Measurements from ENCODE around the gene ASCC3.

Gene ASCC3

DNA sequence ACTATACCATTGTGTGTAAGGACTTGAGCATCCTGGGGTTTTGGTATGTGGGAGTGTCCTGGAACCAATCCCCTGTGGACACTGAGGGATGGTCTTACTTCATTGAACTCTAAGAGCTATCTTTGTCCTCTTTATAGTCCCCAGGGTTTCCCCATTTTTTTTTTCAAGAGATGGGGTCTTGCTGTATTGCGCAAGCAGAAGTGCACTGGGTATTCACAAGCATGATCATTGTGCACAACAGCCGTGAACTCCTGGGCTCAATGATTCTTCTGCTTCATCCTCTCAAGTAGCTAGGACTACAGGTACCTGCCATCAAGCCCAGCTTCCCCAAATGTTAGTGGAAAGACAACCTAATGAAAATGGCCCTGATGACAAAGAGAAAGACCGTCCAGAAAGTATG lies 2.2 kb upstream of the ASCC3 start:
- peaks cover 27% of the 10 kb centered on the region for H3K79me2 ChIP-seq (ENCODE audit: insufficient read depth, low read length)
- H3K4me1 ChIP-seq (ENCODE audit: insufficient read depth, low read length, severe bottlenecking): peaks cover 32% of the 10 kb centered on the region
- no peaks in the 10 kb centered on the region for H3K27me3 ChIP-seq (ENCODE audit: insufficient read depth, low read length)
- H3K36me3 ChIP-seq (ENCODE audit: insufficient read depth, low read length): no peaks in the 10 kb centered on the region
- TF ChIP-seq EZH2 (IDR thresholded peaks at IDR 0.05; ENCODE audit: borderline replicate concordance, low read length) (no peak), CTCF (IDR thresholded peaks at IDR 0.05; ENCODE audit: low read length) (no peak)
- H4K20me1 ChIP-seq (ENCODE audit: insufficient read depth, low read length): no peaks in the 10 kb centered on the region
- no peaks in the 10 kb centered on the region for H3K9me2 ChIP-seq (ENCODE audit: low read depth, low read length)
- no peak overlapping the region for H3K4me3 ChIP-seq (ENCODE audit: low read depth, low read length, poor library complexity, severe bottlenecking)
- H3F3A ChIP-seq (ENCODE audit: insufficient read depth, low read length): no peaks in the 10 kb centered on the region
- no peak overlapping the region for H3K9ac ChIP-seq (ENCODE audit: low read length)
- H3K4me2 ChIP-seq (ENCODE audit: low read length): no peak overlapping the region
- H3K9me3 ChIP-seq (ENCODE audit: low read length): no peaks in the 10 kb centered on the region
- no peak overlapping the region for H2AFZ ChIP-seq (ENCODE audit: low read length)
- H3K27ac ChIP-seq (ENCODE audit: low read depth, low read length, poor library complexity, severe bottlenecking): no peak overlapping the region

DNA sequence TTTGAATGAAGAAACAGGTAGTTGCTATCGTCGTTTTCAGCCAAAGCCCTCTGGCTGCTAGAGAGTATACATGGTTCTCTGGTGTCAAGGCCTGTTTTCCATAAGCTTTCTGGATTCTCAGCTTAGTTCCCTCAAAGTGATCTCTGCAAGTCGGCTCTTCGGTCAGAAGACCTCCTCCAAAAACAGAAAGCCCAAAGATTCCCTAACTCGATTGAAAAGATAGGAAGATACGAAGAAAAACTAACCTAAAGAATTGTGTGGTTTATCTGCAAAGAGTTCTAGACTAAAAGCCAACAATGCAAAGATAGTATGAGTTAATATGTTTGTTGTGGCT lies 545 bp upstream of the ASCC3 start:
- Histone ChIP-seq H3K36me3 (ENCODE audit: insufficient read depth, low read length) (peaks cover 4% of the 10 kb centered on the region; the same call in 1 of the 2 replicates), H3K9ac (ENCODE audit: low read length) (peak overlapping the region; percentile 78), H3K4me1 (ENCODE audit: insufficient read depth, low read length, severe bottlenecking) (peaks cover 42% of the 10 kb centered on the region), H3K27me3 (ENCODE audit: insufficient read depth, low read length) (no peaks in the 10 kb centered on the region), H2AFZ (ENCODE audit: low read length) (peak overlapping the region; percentile 90), H3K4me2 (ENCODE audit: low read length) (peak overlapping the region; percentile 85), H4K20me1 (ENCODE audit: insufficient read depth, low read length) (no peaks in the 10 kb centered on the region), H3K9me2 (ENCODE audit: low read depth, low read length) (no peaks in the 10 kb centered on the region), H3K9me3 (ENCODE audit: low read length) (no peaks in the 10 kb centered on the region), H3K27ac (ENCODE audit: low read depth, low read length, poor library complexity, severe bottlenecking) (no peak overlapping the region), H3K4me3 (ENCODE audit: low read depth, low read length, poor library complexity, severe bottlenecking) (peak overlapping the region; percentile 79), H3K79me2 (ENCODE audit: insufficient read depth, low read length) (peaks cover 44% of the 10 kb centered on the region), H3F3A (ENCODE audit: insufficient read depth, low read length) (no peaks in the 10 kb centered on the region)
- no peak for TF ChIP-seq CTCF (IDR thresholded peaks at IDR 0.05; ENCODE audit: low read length)
- TF ChIP-seq EZH2 (IDR thresholded peaks at IDR 0.05; ENCODE audit: borderline replicate concordance, low read length): no peak

GRCh38 chr6:100880149-100880852 lies 828 bp downstream of the ASCC3 start:
- peaks cover 15% of the 10 kb centered on the region; the same call in 1 of the 2 replicates for H3K36me3 ChIP-seq (ENCODE audit: insufficient read depth, low read length)
- peak overlapping the region; percentile 78 for H3K9ac ChIP-seq (ENCODE audit: low read length)
- no peaks in the 10 kb centered on the region for H3K9me3 ChIP-seq (ENCODE audit: low read length)
- peak overlapping the region; percentile 47 for H3K27ac ChIP-seq (ENCODE audit: low read depth, low read length, poor library complexity, severe bottlenecking)
- no peaks in the 10 kb centered on the region for H3K27me3 ChIP-seq (ENCODE audit: insufficient read depth, low read length)
- peak overlapping the region; percentile 79 for H3K4me3 ChIP-seq (ENCODE audit: low read depth, low read length, poor library complexity, severe bottlenecking)
- H3K9me2 ChIP-seq (ENCODE audit: low read depth, low read length): no peaks in the 10 kb centered on the region
- H4K20me1 ChIP-seq (ENCODE audit: insufficient read depth, low read length): no peaks in the 10 kb centered on the region
- H3F3A ChIP-seq (ENCODE audit: insufficient read depth, low read length): no peaks in the 10 kb centered on the region
- H2AFZ ChIP-seq (ENCODE audit: low read length): no peak overlapping the region
- no peak for TF ChIP-seq EZH2 (IDR thresholded peaks at IDR 0.05; ENCODE audit: borderline replicate concordance, low read length)
- no peak for TF ChIP-seq CTCF (IDR thresholded peaks at IDR 0.05; ENCODE audit: low read length)
- peak overlapping the region; percentile 85 for H3K4me2 ChIP-seq (ENCODE audit: low read length)
- H3K79me2 ChIP-seq (ENCODE audit: insufficient read depth, low read length): peaks cover 57% of the 10 kb centered on the region
- peaks cover 42% of the 10 kb centered on the region for H3K4me1 ChIP-seq (ENCODE audit: insufficient read depth, low read length, severe bottlenecking)

Measured in OCI-LY1 (cell line).